K562 (cell line): Measurements from ENCODE around the gene LPIN2. TPM values are rescaled to one million over a fixed set of nuclear protein-coding genes. Genes with fewer than 3 reads are reported as not detected.
A peak's percentile ranks its signal among the peaks of the same experiment; 100 is the strongest.

Source experiments
- CEBPG ChIP-seq, 3 experiments: fragments of 200-800 bp in 1 of 3; sonication (Bioruptor generic) in 1 of 3; sonication (generic) in 1 of 3; formaldehyde crosslinking in 1 of 3; IDR thresholded peaks in 2 of 3; conservative IDR thresholded peaks in 1 of 3; 2 replicates each; pipeline versions ENCODE4 v1.6.1 to v1.8.0; 2016 to 2022; ENCODE audit warnings: missing compliant biosample characterization in 2 of 3, missing genetic modification characterization in 2 of 3, mild to moderate bottlenecking in 1 of 3, missing genetic modification reagents in 1 of 3
- CREM ChIP-seq: IDR thresholded peaks from 2 replicates; pipeline ENCODE4 v1.6.1; 2014; ENCODE audit warnings: antibody characterized with exemption, low read depth
- EHMT2 ChIP-seq: fragments of 450-650 bp; IDR thresholded peaks from 2 replicates; pipeline ENCODE4 v1.6.1; 2018; ENCODE audit warnings: antibody characterized with exemption
- HCFC1 ChIP-seq: IDR thresholded peaks from 2 replicates; pipeline ENCODE4 v1.6.1; 2012; ENCODE audit warnings: low read depth, low read length, improper control_type of control experiment
- HNRNPH1 ChIP-seq: fragments of 200-400 bp; formaldehyde crosslinking; optimal IDR thresholded peaks from 2 replicates; pipeline ENCODE3; 2017; ENCODE audit warnings: low read depth, mild to moderate bottlenecking, low read length, moderate library complexity
- KAT7 ChIP-seq: sonication (generic); formaldehyde crosslinking; IDR thresholded peaks from 2 replicates; pipeline ENCODE4 v1.8.0; 2022; ENCODE audit warnings: missing genetic modification reagents, mild to moderate bottlenecking, borderline replicate concordance
- MXD1 ChIP-seq: fragments of 250-450 bp; sonication (Bioruptor Pico); IDR thresholded peaks from 2 replicates; pipeline ENCODE4 v1.8.0; 2021; ENCODE audit warnings: borderline replicate concordance, mild to moderate bottlenecking, moderate library complexity; ENCODE audit not compliant: poor library complexity, severe bottlenecking
- REST ChIP-seq, 2 experiments: fragments of 450-650 bp; formaldehyde crosslinking in 1 of 2; IDR thresholded peaks; 2 replicates each; pipeline versions ENCODE4 v1.4.0 to v1.6.1; 2014 to 2020; ENCODE audit warnings: mild to moderate bottlenecking in 2 of 2, borderline replicate concordance in 1 of 2, low read depth in 1 of 2
- RFX1 ChIP-seq: fragments of 450-650 bp; IDR thresholded peaks from 2 replicates; pipeline ENCODE4 v1.6.1; 2016; ENCODE audit warnings: mild to moderate bottlenecking, moderate library complexity
- RFX7 ChIP-seq: fragments of 250-450 bp; sonication (Bioruptor Pico); IDR thresholded peaks from 2 replicates; pipeline ENCODE4 v1.5.1; 2021; ENCODE audit warnings: mild to moderate bottlenecking
- SRSF3 ChIP-seq: fragments of 200-400 bp; formaldehyde crosslinking; IDR thresholded peaks from 2 replicates; pipeline ENCODE4 v1.6.1; 2016; ENCODE audit warnings: mild to moderate bottlenecking, low read length, moderate library complexity; ENCODE audit not compliant: insufficient read depth
- THAP7 ChIP-seq: fragments of 250-450 bp; sonication (Bioruptor Pico); IDR thresholded peaks from 2 replicates; pipeline ENCODE4 v1.5.0; 2021
- XRCC5 ChIP-seq: fragments of 200-400 bp; formaldehyde crosslinking; IDR thresholded peaks from 2 replicates; pipeline ENCODE4 v1.6.1; 2017; ENCODE audit warnings: low read depth, mild to moderate bottlenecking, low read length
- ZBTB34 ChIP-seq: fragments of 250-450 bp; sonication (Bioruptor Pico); IDR thresholded peaks from 2 replicates; pipeline ENCODE4 v1.8.0; 2021; ENCODE audit warnings: mild to moderate bottlenecking, moderate library complexity
- ZEB2 ChIP-seq: fragments of 450-650 bp; IDR thresholded peaks from 2 replicates; pipeline ENCODE4 v1.6.1; 2016
- ZNF76 ChIP-seq: fragments of 250-450 bp; sonication (Bioruptor Pico); IDR thresholded peaks from 2 replicates; pipeline ENCODE4 v1.4.0; 2020; ENCODE audit warnings: mild to moderate bottlenecking, moderate library complexity, borderline replicate concordance
- polyA plus RNA-seq, 8 experiments: library from polyadenylated mRNA; depleted of rRNA in 4 of 8; stranded (reverse) in 5 of 8; unstranded in 3 of 8; fragments of >200 nt; fragmentation: Nextera tagmentation in 2 of 8; fragmentation: Illumina TruSeq in 1 of 8; extraction: Ambion mirVana in 2 of 8; extraction: Trizol in 1 of 8; gene quantifications; 2 replicates each; pipeline versions ENCODE4 v1.2.1 to v1.2.3, GENCODE V29; 2011 to 2014; ENCODE audit warnings: inconsistent platforms in 1 of 8, missing spikeins in 1 of 8
- total RNA-seq, 7 experiments: library from RNA; depleted of rRNA in 6 of 7; stranded (reverse); fragments of >200 nt in 6 of 7; fragmentation: Illumina TruSeq in 2 of 7; extraction: Trizol in 2 of 7; gene quantifications; 2 replicates each; pipeline versions ENCODE4 v1.2.1 to v1.2.3, GENCODE V29; 2011 to 2021; ENCODE audit warnings: low replicate concordance in 1 of 7

The LPIN2 gene
- total and polyA plus RNA-seq, 9 of the 15 experiments (the other 6 are each of a cell fraction or from before 2014, with no cell fraction given): 5.2 to 34.8 (median 24.6) TPM

- TF ChIP-seq CEBPG (CRISPR knock-in tag; IDR thresholded peaks at IDR 0.05): no peak
- no peak for TF ChIP-seq CEBPG (tag; conservative IDR thresholded peaks at IDR 0.05 in 1 of 2, IDR thresholded peaks at IDR 0.05 in 1 of 2)
- TF ChIP-seq HCFC1: no peak; the same call in 1 of the 2 replicates
- TF ChIP-seq THAP7: no peak
- TF ChIP-seq RFX7 (CRISPR knock-in tag): no peak
- TF ChIP-seq SRSF3: no peak
- no peak for TF ChIP-seq ZBTB34
- TF ChIP-seq MXD1 (CRISPR knock-in tag): no peak
- peak; percentile 23; the same call in 1 of the 2 replicates for TF ChIP-seq CREM
- no peak for TF ChIP-seq HNRNPH1
- no peak for TF ChIP-seq ZNF76
- no peak for TF ChIP-seq EHMT2
- no peak for TF ChIP-seq XRCC5
- TF ChIP-seq ZEB2: no peak
- no peak for TF ChIP-seq KAT7 (CRISPR knock-in tag)
- TF ChIP-seq REST (IDR thresholded peaks at IDR 0.05; ENCODE audit: borderline replicate concordance): peak; percentile 65
- TF ChIP-seq REST (CRISPR knock-in tag; IDR thresholded peaks at IDR 0.05; ENCODE audit: low read depth): no peak
- TF ChIP-seq RFX1: no peak
Observed at GRCh38 chr18:2994603-2995432, 18.1 kb downstream of the LPIN2 start (continued).
